H9 (cell line): ENCODE results near the gene RAB7B. TPM values are rescaled to one million over a fixed set of nuclear protein-coding genes. Genes with fewer than 3 reads are reported as not detected.

ENCODE experiments used
- DNase-seq: peaks from one replicate; pipeline ENCODE4 v3.0.0-alpha.2; 2017
- H2AFZ ChIP-seq: one replicate; pipeline ENCODE4 v1.6.1; 2013; ENCODE audit warnings: mild to moderate bottlenecking, low read length, control low read depth, moderate library complexity
- H2AK5ac ChIP-seq: 2 replicates; pipeline ENCODE4 v1.6.1; 2013; ENCODE audit warnings: low read length, control low read depth, mixed read lengths; ENCODE audit not compliant: insufficient read length
- H2BK120ac ChIP-seq: one replicate; pipeline ENCODE4 v1.6.1; 2013; ENCODE audit warnings: low read depth, mild to moderate bottlenecking, low read length, control low read depth, inconsistent platforms; ENCODE audit not compliant: poor library complexity, severe bottlenecking
- H2BK12ac ChIP-seq: 2 replicates; pipeline ENCODE4 v1.6.1; 2013; ENCODE audit warnings: low read length, control low read depth, mixed read lengths, low read depth; ENCODE audit not compliant: insufficient read length
- H2BK15ac ChIP-seq: 2 replicates; pipeline ENCODE4 v1.6.1; 2013; ENCODE audit warnings: low read depth, low read length, control low read depth
- H2BK20ac ChIP-seq: one replicate; pipeline ENCODE4 v1.6.1; 2013; ENCODE audit warnings: low read depth, mild to moderate bottlenecking, low read length, control low read depth, inconsistent platforms; ENCODE audit not compliant: poor library complexity, severe bottlenecking
- H2BK5ac ChIP-seq: 2 replicates; pipeline ENCODE4 v1.6.1; 2013; ENCODE audit warnings: low read length, control low read depth, mixed read lengths; ENCODE audit not compliant: insufficient read length
- H3K14ac ChIP-seq: 2 replicates; pipeline ENCODE4 v1.6.1; 2013; ENCODE audit warnings: low read length, control low read depth; ENCODE audit not compliant: insufficient read depth
- H3K18ac ChIP-seq: 2 replicates; pipeline ENCODE4 v1.6.1; 2013; ENCODE audit warnings: low read depth, mild to moderate bottlenecking, mixed read lengths, low read length, control low read depth; ENCODE audit not compliant: insufficient read length
- H3K23ac ChIP-seq: 2 replicates; pipeline ENCODE4 v1.6.1; 2013; ENCODE audit warnings: low read length, control low read depth, mixed read lengths, low read depth; ENCODE audit not compliant: insufficient read length
- H3K23me2 ChIP-seq: 2 replicates; pipeline ENCODE4 v1.6.1; 2013; ENCODE audit warnings: low read depth, mild to moderate bottlenecking, mixed read lengths, low read length, control low read depth; ENCODE audit not compliant: insufficient read length, poor library complexity, severe bottlenecking
- H3K27ac ChIP-seq: 2 replicates; pipeline ENCODE4 v1.5.1; 2013; ENCODE audit warnings: low read length, control low read depth, mixed read lengths, low read depth; ENCODE audit not compliant: insufficient read length
- H3K27me3 ChIP-seq: 2 replicates; pipeline ENCODE4 v1.6.1; 2013; ENCODE audit warnings: low read length, control low read depth, inconsistent platforms; ENCODE audit not compliant: insufficient read depth
- H3K4ac ChIP-seq: 2 replicates; pipeline ENCODE4 v1.6.1; 2013; ENCODE audit warnings: low read depth, mild to moderate bottlenecking, control low read depth, inconsistent platforms, low read length, moderate library complexity
- H3K4me1 ChIP-seq: 2 replicates; pipeline ENCODE4 v1.6.1; 2013; ENCODE audit warnings: low read length, control low read depth, inconsistent platforms; ENCODE audit not compliant: insufficient read depth
- H3K4me2 ChIP-seq: 2 replicates; pipeline ENCODE4 v1.6.1; 2013; ENCODE audit warnings: low read length, control low read depth, mixed read lengths; ENCODE audit not compliant: insufficient read length, insufficient read depth
- H3K56ac ChIP-seq: 2 replicates; pipeline ENCODE4 v1.6.1; 2013; ENCODE audit warnings: low read depth, mild to moderate bottlenecking, mixed read lengths, low read length, control low read depth; ENCODE audit not compliant: insufficient read length
- H3K79me1 ChIP-seq: 2 replicates; pipeline ENCODE4 v1.6.1; 2013; ENCODE audit warnings: low read depth, mild to moderate bottlenecking, moderate library complexity, low read length, control low read depth, inconsistent platforms; ENCODE audit not compliant: insufficient read depth, poor library complexity, severe bottlenecking
- H3K79me2 ChIP-seq: 2 replicates; pipeline ENCODE4 v1.6.1; 2013; ENCODE audit warnings: low read length, control low read depth, inconsistent platforms; ENCODE audit not compliant: insufficient read depth
- H3K9ac ChIP-seq: 2 replicates; pipeline ENCODE4 v1.6.1; 2013; ENCODE audit warnings: low read length, control low read depth, mixed read lengths; ENCODE audit not compliant: insufficient read length; ENCODE audit errors: extremely low read depth
- H3K9me3 ChIP-seq: one replicate; pipeline ENCODE4 v1.6.1; 2013; ENCODE audit warnings: low read depth, low read length, inconsistent platforms; ENCODE audit not compliant: control insufficient read depth
- H3T11ph ChIP-seq: one replicate; pipeline ENCODE4 v1.6.1; 2013; ENCODE audit warnings: mild to moderate bottlenecking, low read length, control low read depth, inconsistent platforms
- H4K20me1 ChIP-seq: one replicate; pipeline ENCODE4 v1.6.1; 2013; ENCODE audit not compliant: control insufficient read depth, insufficient read length, insufficient read depth
- H4K5ac ChIP-seq: 2 replicates; pipeline ENCODE4 v1.6.1; 2013; ENCODE audit warnings: low read depth, mild to moderate bottlenecking, mixed read lengths, low read length, control low read depth; ENCODE audit not compliant: insufficient read length
- H4K8ac ChIP-seq: replicated peaks from 2 replicates; pipeline ENCODE4 v1.6.1; 2013; ENCODE audit warnings: low read length, control low read depth, mixed read lengths, low read depth; ENCODE audit not compliant: insufficient read length
- H4K91ac ChIP-seq: 2 replicates; pipeline ENCODE4 v1.6.1; 2013; ENCODE audit warnings: low read depth, mild to moderate bottlenecking, moderate library complexity, mixed read lengths, low read length, control low read depth; ENCODE audit not compliant: insufficient read length
- H3K27ac Mint-ChIP-seq, 3 experiments: 2 replicates in 2 of 3; 3 replicates in 1 of 3; pipeline ENCODE4 v1.8.0; 2020 to 2021; ENCODE audit warnings: mixed read lengths in 3 of 3, mild to moderate bottlenecking in 1 of 3, moderate library complexity in 1 of 3
- H3K27me3 Mint-ChIP-seq: 2 replicates; pipeline ENCODE4 v1.8.0; 2021; ENCODE audit warnings: low read depth, mild to moderate bottlenecking, moderate library complexity, mixed read lengths
- H3K36me3 Mint-ChIP-seq, 3 experiments: 2 replicates in 2 of 3; 3 replicates in 1 of 3; pipeline ENCODE4 v1.8.0; 2020 to 2021; ENCODE audit warnings: low read depth in 3 of 3, mixed read lengths in 3 of 3; ENCODE audit not compliant: insufficient read depth in 1 of 3
- H3K4me1 Mint-ChIP-seq, 2 experiments: 2 replicates each; pipeline ENCODE4 v1.8.0; 2020; ENCODE audit warnings: mixed read lengths in 2 of 2
- H3K4me3 Mint-ChIP-seq, 2 experiments: 2 replicates in 1 of 2; 3 replicates in 1 of 2; pipeline ENCODE4 v1.8.0; 2020 to 2021; ENCODE audit warnings: mild to moderate bottlenecking in 2 of 2, mixed read lengths in 2 of 2, moderate library complexity in 1 of 2
- H3K9me3 Mint-ChIP-seq, 2 experiments: 2 replicates in 1 of 2; 3 replicates in 1 of 2; pipeline ENCODE4 v1.8.0; 2020; ENCODE audit warnings: mild to moderate bottlenecking in 2 of 2, mixed read lengths in 2 of 2, moderate library complexity in 1 of 2
- CTCF ChIP-seq: fragments of 200-600 bp; sonication (generic); conservative IDR thresholded peaks from 3 replicates; pipeline ENCODE4 v1.8.0; 2021; ENCODE audit warnings: antibody characterized with exemption, mild to moderate bottlenecking
- WGBS: extraction: QIAGEN DNeasy Blood & Tissue Kit; methylation state at CpG from one replicate; pipeline ENCODE4 v1.1.7; 2013; ENCODE audit warnings: missing lambda C conversion rate, low lambda C conversion rate, mixed read lengths; ENCODE audit not compliant: insufficient read length; ENCODE audit errors: extremely low coverage; 5-methylcytosine and 5-hydroxymethylcytosine counted together
- total RNA-seq: library from RNA; stranded (reverse); gene quantifications from 2 replicates; pipeline ENCODE4 v1.2.1, GENCODE V29; 2021

Gene RAB7B
- total RNA-seq, 1 experiment from 2014 or later = 0.68 TPM

GRCh38 chr1:206035027-206035426 lies 31.8 kb upstream of the RAB7B start:
- TF ChIP-seq CTCF = no peak
- Mint-ChIP-seq H3K4me1 (peaks cover 7 to 20% of the 10 kb centered on the region in 2 experiments), H3K36me3 (no peaks in the 10 kb centered on the region), H3K9me3 (no peaks in the 10 kb centered on the region; a peak in 3 of 5 replicates), H3K4me3 (no peak overlapping the region), H3K27ac (no peak overlapping the region), H3K27me3 (no peaks in the 10 kb centered on the region; the same call in none of the 2 replicates)
- Histone ChIP-seq H2BK120ac (no peak overlapping the region), H4K20me1 (no peaks in the 10 kb centered on the region), H3K9ac (no peak overlapping the region), H3K79me1 (no peaks in the 10 kb centered on the region), H2BK5ac (no peak overlapping the region), H3T11ph (no peak overlapping the region), H3K14ac (no peak overlapping the region), H3K4ac (no peak overlapping the region), H3K4me2 (no peak overlapping the region), H3K27ac (no peak overlapping the region), H2BK20ac (no peak overlapping the region), H4K5ac (no peak overlapping the region), H3K9me3 (no peaks in the 10 kb centered on the region), H3K23ac (no peak overlapping the region), H3K56ac (no peak overlapping the region), H2BK15ac (no peak overlapping the region), H2BK12ac (no peak overlapping the region), H4K91ac (no peak overlapping the region), H3K4me1 (no peaks in the 10 kb centered on the region; the same call in 1 of the 2 replicates), H3K27me3 (no peaks in the 10 kb centered on the region), H3K23me2 (no peaks in the 10 kb centered on the region), H3K18ac (no peak overlapping the region), H2AK5ac (no peak overlapping the region), H4K8ac (no peak overlapping the region), H3K79me2 (no peaks in the 10 kb centered on the region), H2AFZ (no peak overlapping the region)
- no peak for DNase-seq
- no CpG with 5 or more reads among the region's 5 CpGs for WGBS
